Uterus (tissue), 2 donors: ENCODE results near the gene ABCA13.

Source experiments
- POLR2A ChIP-seq, 2 donors: fragments of 450-650 bp; IDR thresholded peaks; one replicate each; pipeline ENCODE4 v1.6.1; 2016; ENCODE audit warnings: antibody characterized with exemption in 2 of 2, mild to moderate bottlenecking in 1 of 2, moderate library complexity in 1 of 2
- TF ChIP-seq, protein P1 (sequence below), 4 experiments: fragments of 200-600 bp in 2 of 4; fragments of 450-650 bp in 2 of 4; sonication (generic) in 2 of 4; IDR thresholded peaks; one replicate each; pipeline ENCODE4 v1.5.1; 2016 to 2019; ENCODE audit warnings: antibody characterized with exemption in 4 of 4, mild to moderate bottlenecking in 2 of 4, moderate library complexity in 1 of 4

DNA sequence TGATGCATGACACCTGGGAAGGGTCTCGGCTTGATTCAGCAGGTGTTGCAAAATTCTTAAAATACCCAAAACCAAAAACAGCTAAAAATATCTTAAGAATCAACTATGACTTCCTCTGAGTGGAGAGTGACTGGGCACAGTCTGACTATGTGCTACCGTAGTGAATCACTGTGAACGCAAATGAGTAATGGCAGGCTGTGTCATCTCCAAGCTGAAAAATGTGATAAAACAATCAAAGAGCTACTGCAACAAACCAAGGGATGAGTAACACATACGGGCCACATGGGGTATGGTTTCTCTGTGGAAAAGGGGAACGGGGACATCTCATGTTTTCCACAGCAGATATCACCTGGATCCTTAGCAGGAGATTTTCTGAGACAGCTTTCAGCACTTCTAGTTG, 127.5 kb downstream of the ABCA13 start:
- TF ChIP-seq, protein P1, sequence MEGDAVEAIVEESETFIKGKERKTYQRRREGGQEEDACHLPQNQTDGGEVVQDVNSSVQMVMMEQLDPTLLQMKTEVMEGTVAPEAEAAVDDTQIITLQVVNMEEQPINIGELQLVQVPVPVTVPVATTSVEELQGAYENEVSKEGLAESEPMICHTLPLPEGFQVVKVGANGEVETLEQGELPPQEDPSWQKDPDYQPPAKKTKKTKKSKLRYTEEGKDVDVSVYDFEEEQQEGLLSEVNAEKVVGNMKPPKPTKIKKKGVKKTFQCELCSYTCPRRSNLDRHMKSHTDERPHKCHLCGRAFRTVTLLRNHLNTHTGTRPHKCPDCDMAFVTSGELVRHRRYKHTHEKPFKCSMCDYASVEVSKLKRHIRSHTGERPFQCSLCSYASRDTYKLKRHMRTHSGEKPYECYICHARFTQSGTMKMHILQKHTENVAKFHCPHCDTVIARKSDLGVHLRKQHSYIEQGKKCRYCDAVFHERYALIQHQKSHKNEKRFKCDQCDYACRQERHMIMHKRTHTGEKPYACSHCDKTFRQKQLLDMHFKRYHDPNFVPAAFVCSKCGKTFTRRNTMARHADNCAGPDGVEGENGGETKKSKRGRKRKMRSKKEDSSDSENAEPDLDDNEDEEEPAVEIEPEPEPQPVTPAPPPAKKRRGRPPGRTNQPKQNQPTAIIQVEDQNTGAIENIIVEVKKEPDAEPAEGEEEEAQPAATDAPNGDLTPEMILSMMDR (IDR thresholded peaks at IDR 0.05), result no peak
- TF ChIP-seq POLR2A (IDR thresholded peaks at IDR 0.05), result no peak
